Dendritic cell treated with granulocyte-macrophage colony-stimulating factor and Interleukin-4, amounts not matched to agents 40 ng/mL and 50 ng/mL, for 4 days (primary cell): Measurements from ENCODE around the gene FRMPD4.
A peak's percentile ranks its signal among the peaks of the same experiment; 100 is the strongest.

ENCODE experiments used
- H3K27ac Mint-ChIP-seq: one replicate; pipeline ENCODE4 v1.8.0; 2022; ENCODE audit warnings: mild to moderate bottlenecking, mixed read lengths
- H3K27me3 Mint-ChIP-seq: one replicate; pipeline ENCODE4 v1.8.0; 2022; ENCODE audit warnings: mild to moderate bottlenecking, mixed read lengths
- H3K36me3 Mint-ChIP-seq: one replicate; pipeline ENCODE4 v1.8.0; 2022; ENCODE audit warnings: low read depth, mixed read lengths
- H3K4me1 Mint-ChIP-seq: one replicate; pipeline ENCODE4 v1.8.0; 2022; ENCODE audit warnings: low read depth, mixed read lengths
- H3K4me3 Mint-ChIP-seq: one replicate; pipeline ENCODE4 v1.8.0; 2022; ENCODE audit warnings: mild to moderate bottlenecking, moderate library complexity, mixed read lengths
- H3K9me3 Mint-ChIP-seq: one replicate; pipeline ENCODE4 v1.8.0; 2022; ENCODE audit warnings: mixed read lengths
- intact Hi-C: fragments of 100-400 bp; cut with micrococcal nuclease; formaldehyde crosslinking; loops from one replicate; pipeline ENCODE4 v1.15.0; 2022

Gene FRMPD4

GRCh38 chrX:12758291-12758690 is 620.0 kb downstream of the FRMPD4 start:
- Mint-ChIP-seq H3K27me3 (peaks cover 3% of the 10 kb centered on the region), H3K4me1 (no peaks in the 10 kb centered on the region), H3K36me3 (no peaks in the 10 kb centered on the region), H3K9me3 (no peaks in the 10 kb centered on the region), H3K27ac (no peak overlapping the region), H3K4me3 (no peak overlapping the region)
- intact Hi-C loops, result no loop called here

GRCh38 chrX:12767856-12768255 is 629.6 kb downstream of the FRMPD4 start:
- no peaks in the 10 kb centered on the region for H3K9me3 Mint-ChIP-seq
- peaks cover 10% of the 10 kb centered on the region for H3K27me3 Mint-ChIP-seq
- no peak overlapping the region for H3K4me3 Mint-ChIP-seq
- H3K36me3 Mint-ChIP-seq, result no peaks in the 10 kb centered on the region
- intact Hi-C loops, result no loop called here
- H3K27ac Mint-ChIP-seq, result no peak overlapping the region
- no peaks in the 10 kb centered on the region for H3K4me1 Mint-ChIP-seq

DNA sequence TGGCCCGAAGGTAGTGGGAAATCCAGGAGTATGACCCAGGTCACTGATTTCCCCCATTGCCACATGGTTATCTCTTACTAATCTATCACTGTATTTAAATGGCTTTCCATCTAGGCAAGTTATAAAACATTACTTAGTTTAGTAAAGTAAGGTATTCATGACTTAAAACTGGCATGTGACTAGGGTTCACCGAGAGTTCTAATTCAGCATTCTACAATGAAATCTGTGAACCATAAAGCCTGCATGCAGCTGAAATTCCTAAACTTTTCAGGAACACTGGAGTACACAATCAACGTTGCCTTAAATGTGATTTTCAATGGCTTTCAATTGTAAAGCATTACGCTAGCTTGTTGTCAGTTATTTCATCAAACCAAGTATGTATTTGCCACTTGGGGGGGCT is 630.2 kb downstream of the FRMPD4 start:
- intact Hi-C loops, result no loop called here

DNA sequence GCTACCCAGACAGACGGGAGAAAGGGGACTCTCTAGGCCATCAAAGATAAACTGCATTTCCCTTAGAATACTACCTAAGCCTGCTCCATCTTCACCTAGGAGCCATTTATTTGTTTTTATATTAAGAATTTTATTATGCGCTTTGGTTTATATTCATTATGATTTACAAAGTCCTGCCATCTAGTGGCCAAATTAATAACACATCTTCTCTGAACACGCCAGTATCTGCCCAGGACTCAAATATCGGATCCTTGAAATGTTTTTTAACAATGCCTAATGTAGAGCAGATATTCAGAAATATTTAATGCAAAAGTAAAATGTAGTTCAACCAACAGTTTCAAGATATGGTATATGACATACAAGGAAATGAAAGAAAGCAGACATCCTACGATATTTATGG is 632.2 kb downstream of the FRMPD4 start:
- H3K27ac Mint-ChIP-seq, result no peak overlapping the region
- no peaks in the 10 kb centered on the region for H3K4me1 Mint-ChIP-seq
- no peak overlapping the region for H3K4me3 Mint-ChIP-seq
- intact Hi-C loops, result no loop called here
- H3K9me3 Mint-ChIP-seq, result no peaks in the 10 kb centered on the region
- H3K36me3 Mint-ChIP-seq, result no peaks in the 10 kb centered on the region
- H3K27me3 Mint-ChIP-seq, result peaks cover 13% of the 10 kb centered on the region

More for the DNA sequence above, 630.2 kb downstream of the FRMPD4 start:
- H3K27me3 Mint-ChIP-seq, result peaks cover 13% of the 10 kb centered on the region
- no peaks in the 10 kb centered on the region for H3K9me3 Mint-ChIP-seq
- H3K27ac Mint-ChIP-seq, result no peak overlapping the region
- H3K4me1 Mint-ChIP-seq, result no peaks in the 10 kb centered on the region
- no peaks in the 10 kb centered on the region for H3K36me3 Mint-ChIP-seq
- H3K4me3 Mint-ChIP-seq, result no peak overlapping the region

DNA sequence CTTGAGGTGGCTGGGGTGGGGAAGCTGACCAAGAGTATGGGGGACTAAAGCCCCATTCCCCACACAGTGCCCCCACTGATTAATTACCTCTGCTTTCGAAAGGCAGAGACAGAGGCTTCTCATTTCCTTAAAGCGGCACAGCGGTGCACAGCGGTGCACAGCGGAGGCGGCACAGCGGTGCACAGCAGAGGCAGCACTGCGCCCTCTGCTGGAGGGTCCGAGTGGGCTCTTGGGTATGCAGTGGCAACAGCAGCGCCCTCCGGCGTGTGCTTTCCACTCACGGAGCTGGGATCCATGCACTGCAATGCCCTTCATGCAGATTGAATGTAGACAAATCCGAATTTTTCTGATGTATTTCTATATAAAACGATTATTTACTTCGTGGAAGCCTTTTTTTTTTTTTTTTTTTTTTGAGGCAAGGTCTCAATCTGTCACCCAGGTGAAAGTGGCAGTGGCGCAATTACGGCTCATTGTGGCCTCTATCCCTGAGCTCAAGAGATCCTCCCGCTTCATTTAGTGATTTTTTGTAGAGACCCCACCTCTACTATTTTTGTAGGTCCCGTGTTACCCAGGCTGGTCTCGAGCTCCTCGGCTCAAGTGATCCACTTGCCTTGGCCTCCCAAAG is 633.3 kb downstream of the FRMPD4 start:
- no peak overlapping the region for H3K27ac Mint-ChIP-seq
- no peaks in the 10 kb centered on the region for H3K36me3 Mint-ChIP-seq
- intact Hi-C loops, result no loop called here
- no peaks in the 10 kb centered on the region for H3K4me1 Mint-ChIP-seq
- H3K9me3 Mint-ChIP-seq, result no peaks in the 10 kb centered on the region
- peak overlapping the region; percentile 55 for H3K4me3 Mint-ChIP-seq
- peaks cover 13% of the 10 kb centered on the region for H3K27me3 Mint-ChIP-seq
